Vagina (tissue), 2 donors: ENCODE measurements around the gene GRIK4. TPM values are rescaled to one million over a fixed set of nuclear protein-coding genes. Genes with fewer than 3 reads are reported as not detected.

Experiments used
- DNase-seq, 2 donors: peaks; one replicate each; pipeline ENCODE4 v3.0.0-alpha.2; 2017; ENCODE audit errors: extremely low spot score in 2 of 2
- H3K27ac ChIP-seq: fragments of 200-600 bp; sonication (generic); one replicate; pipeline ENCODE4 v1.5.1; 2019
- H3K27me3 ChIP-seq: fragments of 200-600 bp; sonication (generic); one replicate; pipeline ENCODE4 v1.5.1; 2019
- H3K36me3 ChIP-seq, 2 donors: fragments of 200-600 bp; sonication (generic); one replicate each; pipeline ENCODE4 v1.5.1; 2017 to 2019
- H3K4me1 ChIP-seq: fragments of 200-600 bp; sonication (generic); one replicate; pipeline ENCODE4 v1.5.1; 2019
- H3K4me3 ChIP-seq, 2 donors: fragments of 200-600 bp; sonication (generic); 1 replicate in 1 of 2; 2 replicates in 1 of 2; pipeline ENCODE4 v1.5.1; 2016 to 2019
- H3K9me3 ChIP-seq: fragments of 200-600 bp; sonication (generic); one replicate; pipeline ENCODE4 v1.5.1; 2019
- POLR2A ChIP-seq, 2 donors: fragments of 450-650 bp; IDR thresholded peaks; one replicate each; pipeline ENCODE4 v1.6.1; 2017; ENCODE audit warnings: antibody characterized with exemption in 2 of 2, mild to moderate bottlenecking in 2 of 2, moderate library complexity in 2 of 2
- POLR2AphosphoS5 ChIP-seq, 2 donors: sonication (generic); formaldehyde crosslinking; IDR thresholded peaks; one replicate each; pipeline ENCODE4 v1.9.0; 2017; ENCODE audit warnings: antibody characterized with exemption in 2 of 2, mild to moderate bottlenecking in 2 of 2, low read depth in 1 of 2; ENCODE audit not compliant: insufficient read depth in 1 of 2
- intact Hi-C: fragments of 100-400 bp; cut with DNase I; formaldehyde crosslinking; loops from one replicate; pipeline ENCODE4 v1.15.1; 2023
- total RNA-seq: library from RNA; depleted of rRNA; stranded (reverse); fragments of >200 nt; gene quantifications from one replicate; pipeline ENCODE4 v1.2.3, GENCODE V29; 2016
- TF ChIP-seq, protein P1 (sequence below), 3 experiments: fragments of 450-650 bp in 2 of 3; fragments of 200-600 bp in 1 of 3; sonication (generic) in 1 of 3; IDR thresholded peaks; one replicate each; pipeline ENCODE4 v1.5.1; 2017 to 2019; ENCODE audit warnings: antibody characterized with exemption in 3 of 3, mild to moderate bottlenecking in 2 of 3, moderate library complexity in 2 of 3

GRIK4 gene
- total RNA-seq, 1 donor from 2014 or later, result 0.25 TPM

DNA sequence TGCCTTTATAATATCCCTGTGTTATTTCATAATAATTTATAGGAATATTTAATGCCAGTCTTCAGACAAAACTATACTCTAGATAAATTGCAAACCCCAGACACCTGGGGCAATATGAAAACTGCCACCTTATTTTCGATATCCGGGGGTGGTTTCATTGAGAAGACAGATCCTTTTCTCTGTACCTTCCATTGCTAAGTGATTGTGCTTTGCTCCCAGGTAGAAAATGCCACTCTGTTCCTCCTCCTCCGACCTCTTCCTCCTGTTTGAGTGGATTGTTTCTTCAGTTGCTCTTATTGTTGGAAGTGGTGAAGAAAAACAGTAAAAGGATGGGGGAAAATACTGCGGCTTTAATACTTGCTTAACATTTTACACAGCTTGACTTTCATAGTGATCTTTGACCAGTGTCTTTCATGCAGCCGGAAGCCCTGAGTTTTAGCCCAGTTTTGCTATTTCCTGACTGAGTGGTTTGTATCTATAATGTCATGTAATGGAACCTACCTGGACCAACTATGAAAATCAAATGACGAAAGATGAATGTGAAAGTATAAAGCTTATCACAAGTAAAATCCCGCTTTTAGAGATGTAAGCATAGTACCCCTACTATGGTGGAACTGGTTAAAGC lies 5.6 kb upstream of the GRIK4 start:
- DNase-seq, result no peak
- H3K9me3 ChIP-seq, result no peaks in the 10 kb centered on the region
- no peaks in the 10 kb centered on the region for H3K27me3 ChIP-seq
- intact Hi-C loops, result no loop called here
- no peak overlapping the region for H3K27ac ChIP-seq
- no peaks in the 10 kb centered on the region for H3K36me3 ChIP-seq
- H3K4me3 ChIP-seq, result no peak overlapping the region
- TF ChIP-seq POLR2A (IDR thresholded peaks at IDR 0.05) (no peak), POLR2AphosphoS5 (IDR thresholded peaks at IDR 0.05; ENCODE audit: insufficient read depth in 1 of 2, low read depth in 1 of 2) (no peak)
- TF ChIP-seq, protein P1, sequence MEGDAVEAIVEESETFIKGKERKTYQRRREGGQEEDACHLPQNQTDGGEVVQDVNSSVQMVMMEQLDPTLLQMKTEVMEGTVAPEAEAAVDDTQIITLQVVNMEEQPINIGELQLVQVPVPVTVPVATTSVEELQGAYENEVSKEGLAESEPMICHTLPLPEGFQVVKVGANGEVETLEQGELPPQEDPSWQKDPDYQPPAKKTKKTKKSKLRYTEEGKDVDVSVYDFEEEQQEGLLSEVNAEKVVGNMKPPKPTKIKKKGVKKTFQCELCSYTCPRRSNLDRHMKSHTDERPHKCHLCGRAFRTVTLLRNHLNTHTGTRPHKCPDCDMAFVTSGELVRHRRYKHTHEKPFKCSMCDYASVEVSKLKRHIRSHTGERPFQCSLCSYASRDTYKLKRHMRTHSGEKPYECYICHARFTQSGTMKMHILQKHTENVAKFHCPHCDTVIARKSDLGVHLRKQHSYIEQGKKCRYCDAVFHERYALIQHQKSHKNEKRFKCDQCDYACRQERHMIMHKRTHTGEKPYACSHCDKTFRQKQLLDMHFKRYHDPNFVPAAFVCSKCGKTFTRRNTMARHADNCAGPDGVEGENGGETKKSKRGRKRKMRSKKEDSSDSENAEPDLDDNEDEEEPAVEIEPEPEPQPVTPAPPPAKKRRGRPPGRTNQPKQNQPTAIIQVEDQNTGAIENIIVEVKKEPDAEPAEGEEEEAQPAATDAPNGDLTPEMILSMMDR (IDR thresholded peaks at IDR 0.05), result no peak
- no peaks in the 10 kb centered on the region for H3K4me1 ChIP-seq

DNA sequence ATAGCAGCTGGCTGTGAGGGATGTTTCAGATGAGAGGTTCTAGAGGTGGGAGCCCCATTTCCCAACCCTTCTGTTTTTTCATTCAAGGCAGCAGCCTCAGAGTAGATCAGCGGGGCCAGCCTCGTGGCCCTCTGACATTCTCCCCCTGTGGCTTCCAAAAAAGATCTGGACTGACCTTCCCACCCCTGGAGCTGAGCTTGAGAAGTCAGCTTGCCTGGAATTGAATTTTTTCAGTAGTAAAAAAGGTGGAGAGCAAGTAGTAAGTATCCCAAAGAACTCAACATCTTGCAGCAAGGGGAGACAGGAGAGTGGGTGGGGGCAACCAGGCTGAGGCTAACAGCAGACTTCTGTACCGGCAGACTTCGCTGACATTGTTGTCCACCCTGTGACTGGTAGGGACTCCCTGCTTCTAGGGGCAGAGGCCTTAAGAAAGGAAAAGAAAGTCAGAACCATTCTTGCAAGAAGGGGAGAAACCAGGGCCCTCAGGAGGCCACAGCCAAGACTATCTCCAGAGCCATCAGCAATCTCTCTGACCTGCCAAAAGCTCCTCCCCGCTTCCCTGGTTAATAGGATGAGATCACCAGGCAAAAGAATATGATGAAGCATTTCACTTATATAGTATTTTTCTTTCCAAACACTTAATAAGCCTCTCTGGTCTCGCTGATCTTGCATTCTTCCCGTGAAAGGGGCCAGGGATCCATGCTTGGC lies 2.0 kb upstream of the GRIK4 start:
- Histone ChIP-seq H3K36me3 (no peaks in the 10 kb centered on the region), H3K4me3 (no peak overlapping the region), H3K27ac (no peak overlapping the region), H3K27me3 (no peaks in the 10 kb centered on the region), H3K9me3 (no peaks in the 10 kb centered on the region), H3K4me1 (peaks cover 4% of the 10 kb centered on the region)
- DNase-seq, result no peak
- intact Hi-C loops, result loop anchor here (5.0 to 10.0 kb wide), 3 partner anchors 178 to 685 kb away; no protein-coding TSS in a partner anchor
- TF ChIP-seq POLR2A (IDR thresholded peaks at IDR 0.05) (no peak), POLR2AphosphoS5 (IDR thresholded peaks at IDR 0.05; ENCODE audit: insufficient read depth in 1 of 2, low read depth in 1 of 2) (no peak)
- TF ChIP-seq, protein P1 (IDR thresholded peaks at IDR 0.05), result no peak

DNA sequence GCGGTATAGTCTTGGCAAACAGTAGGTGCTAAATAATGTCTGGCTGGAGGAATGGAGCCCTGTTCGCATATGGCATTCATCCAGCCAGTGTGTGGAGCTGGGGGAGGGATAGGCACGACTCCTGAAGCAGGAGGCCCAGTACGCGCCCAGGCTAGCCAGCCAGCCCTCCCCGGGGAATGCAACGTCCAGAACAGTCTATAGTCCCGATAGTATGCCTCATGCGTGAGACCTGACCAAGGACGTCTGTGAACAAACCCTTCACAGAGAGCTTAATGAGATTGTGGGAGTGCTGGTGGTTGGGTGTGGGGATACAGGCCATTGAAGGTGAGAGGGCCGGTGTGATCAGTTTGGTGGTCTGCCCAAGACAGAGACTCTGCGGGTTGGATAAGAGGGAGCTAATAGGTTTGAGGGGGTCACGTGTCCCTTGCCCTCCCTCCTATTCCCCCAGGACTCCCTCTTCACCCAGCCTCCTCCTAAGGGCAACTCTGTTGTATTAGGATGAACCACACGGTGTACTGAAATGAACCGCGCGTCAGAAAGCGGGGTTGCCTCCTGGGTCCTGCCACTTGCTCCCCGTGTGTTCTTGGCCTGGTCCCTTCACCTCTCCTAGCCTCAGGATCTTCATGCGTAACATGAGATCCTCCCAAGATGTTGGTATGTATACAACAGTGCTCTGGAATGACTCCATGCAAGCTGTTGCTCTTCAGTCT lies 987 bp upstream of the GRIK4 start:
- no peak for DNase-seq
- Histone ChIP-seq H3K9me3 (no peaks in the 10 kb centered on the region), H3K27me3 (no peaks in the 10 kb centered on the region), H3K4me1 (peaks cover 4% of the 10 kb centered on the region), H3K27ac (no peak overlapping the region), H3K36me3 (no peaks in the 10 kb centered on the region), H3K4me3 (peak overlapping the region in 1 of 2 donors; percentile 65)
- intact Hi-C loops, result loop anchor here (5.0 to 10.0 kb wide), 3 partner anchors 177 to 684 kb away; no protein-coding TSS in a partner anchor
- TF ChIP-seq POLR2A (IDR thresholded peaks at IDR 0.05) (no peak), POLR2AphosphoS5 (IDR thresholded peaks at IDR 0.05; ENCODE audit: insufficient read depth in 1 of 2, low read depth in 1 of 2) (no peak)
- TF ChIP-seq, protein P1 (IDR thresholded peaks at IDR 0.05), result no peak

DNA sequence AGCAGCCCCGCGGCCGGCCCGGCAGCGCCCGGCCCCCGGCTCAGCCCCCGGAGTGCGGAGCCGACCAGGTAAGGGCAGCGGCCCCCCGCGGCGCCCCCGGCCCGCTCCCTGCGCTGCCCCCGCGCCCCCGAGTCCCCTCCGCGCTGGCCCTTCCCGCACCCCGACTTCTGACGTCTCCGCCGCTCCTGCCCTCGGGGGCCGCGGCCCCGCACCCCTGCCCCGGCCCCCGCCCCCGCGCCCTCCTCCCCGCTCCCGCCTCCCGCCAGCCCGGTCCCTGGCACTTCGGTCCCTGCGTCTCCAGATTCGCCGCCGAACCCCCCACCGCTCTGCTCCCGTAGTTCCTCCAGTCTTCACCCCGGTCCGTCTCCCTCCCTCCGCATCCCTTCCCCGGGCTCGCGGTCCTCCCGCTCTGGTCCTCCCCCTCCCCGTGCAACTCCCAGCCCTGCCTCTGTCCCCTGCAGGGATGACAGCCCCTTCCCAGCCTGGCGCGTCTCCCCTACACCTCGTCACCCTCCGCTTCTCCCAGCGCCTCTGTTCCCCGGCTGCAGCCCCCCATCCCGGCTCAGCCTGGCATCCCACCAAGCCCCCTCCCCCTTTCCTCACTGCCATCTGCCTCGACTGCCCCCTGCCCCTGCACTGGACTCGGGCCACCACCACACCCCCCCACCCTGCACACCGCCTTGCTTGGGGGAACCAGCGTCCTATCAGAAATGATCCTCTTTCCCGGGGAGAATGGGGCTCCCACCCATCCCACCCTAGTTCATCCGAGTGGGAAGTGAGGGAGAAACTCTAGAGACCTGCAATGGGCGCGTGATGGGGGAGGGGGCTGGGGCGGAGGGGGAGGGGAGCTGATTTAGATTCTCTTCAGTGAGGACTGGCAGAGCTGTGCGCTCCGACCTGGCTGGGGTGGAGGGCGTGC lies 531 bp downstream of the GRIK4 start:
- peaks cover 4% of the 10 kb centered on the region for H3K4me1 ChIP-seq
- no peak for DNase-seq
- H3K27ac ChIP-seq, result no peak overlapping the region
- H3K36me3 ChIP-seq, result no peaks in the 10 kb centered on the region
- intact Hi-C loops, result loop anchor here (5.0 to 10.0 kb wide), 3 partner anchors 175 to 683 kb away; no protein-coding TSS in a partner anchor
- H3K4me3 ChIP-seq, result peak overlapping the region; percentile 38 to 65
- no peaks in the 10 kb centered on the region for H3K9me3 ChIP-seq
- no peaks in the 10 kb centered on the region for H3K27me3 ChIP-seq
- no peak for TF ChIP-seq POLR2AphosphoS5 (IDR thresholded peaks at IDR 0.05; ENCODE audit: insufficient read depth in 1 of 2, low read depth in 1 of 2)
